Measurements from ENCODE around the gene S100A1. TPM values are rescaled to one million over a fixed set of nuclear protein-coding genes. Genes with fewer than 3 reads are reported as not detected.

The S100A1 gene
- total and polyA plus RNA-seq, 2 of the 8 experiments (the other 6 are each of a cell fraction or from before 2014, with no cell fraction given), result 2.0 TPM; not detected in 1

DNA sequence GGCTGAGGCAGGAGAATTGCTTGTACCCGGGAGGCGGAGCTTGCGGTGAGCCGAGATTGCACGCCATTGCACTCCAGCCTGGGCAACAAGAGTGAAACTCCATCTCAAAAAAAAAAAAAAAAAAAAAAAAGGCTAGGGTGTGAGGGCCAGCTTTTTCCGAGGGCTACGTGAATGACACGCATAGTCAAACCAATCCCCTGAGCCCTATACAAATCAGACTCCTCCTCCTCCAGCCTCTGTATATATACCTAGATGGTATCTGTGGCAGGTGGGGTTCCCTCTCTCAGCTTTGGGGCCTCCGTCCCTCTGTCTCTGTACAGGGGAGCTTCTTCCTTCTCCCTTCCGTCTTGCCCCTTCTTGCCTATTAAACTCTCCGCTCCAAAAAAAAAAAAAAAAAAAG is 22.0 kb upstream of the S100A1 start:
- no peak overlapping the region for H2AFZ ChIP-seq (ENCODE audit: low read length)
- H4K91ac ChIP-seq (replicated peaks; ENCODE audit: insufficient read length, low read length), result no peak overlapping the region
- H3K4me2 ChIP-seq (ENCODE audit: insufficient read depth in 1 of 2, low read depth in 2 of 2, low read length in 2 of 2), result no peak overlapping the region
- FAIRE-seq, result no peak
- peak overlapping the region; percentile 61; the same call in 1 of the 2 replicates for H2AK5ac ChIP-seq (ENCODE audit: low read depth, low read length)
- no peak for DNase-seq (ENCODE audit: low read depth in 1 of 2, low spot score in 2 of 2)
- no peak overlapping the region for H3K4me3 ChIP-seq (ENCODE audit: extremely low read depth in 1 of 4, insufficient read depth in 2 of 4, low read depth in 3 of 4, low read length in 4 of 4)
- H3K27me3 ChIP-seq (replicated peaks in 1 of 4; ENCODE audit: control insufficient read depth in 3 of 4, extremely low read depth in 1 of 4, insufficient read depth in 3 of 4, low read length in 3 of 4), result no peaks in the 10 kb centered on the region
- no peak overlapping the region for H3K9ac ChIP-seq (replicated peaks in 1 of 4; ENCODE audit: extremely low read depth in 1 of 4, low read depth in 3 of 4, low read length in 3 of 4)
- peaks cover 0 to 18% (median 13%) of the 10 kb centered on the region in 4 experiments; a peak in 6 of 7 replicates for H3K4me1 ChIP-seq (replicated peaks in 1 of 4; ENCODE audit: control insufficient read depth in 3 of 4, insufficient read depth in 4 of 4, low read length in 3 of 4)
- TF ChIP-seq TBP (IDR thresholded peaks at IDR 0.05; ENCODE audit: low read depth, low read length), result no peak
- TF ChIP-seq, protein P1, sequence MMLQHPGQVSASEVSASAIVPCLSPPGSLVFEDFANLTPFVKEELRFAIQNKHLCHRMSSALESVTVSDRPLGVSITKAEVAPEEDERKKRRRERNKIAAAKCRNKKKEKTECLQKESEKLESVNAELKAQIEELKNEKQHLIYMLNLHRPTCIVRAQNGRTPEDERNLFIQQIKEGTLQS (IDR thresholded peaks at IDR 0.05; ENCODE audit: insufficient read depth, low read depth, low read length), result no peak
- TF ChIP-seq POLR2A (IDR thresholded peaks at IDR 0.05; ENCODE audit: control extremely low read depth in 1 of 2, low read depth in 2 of 2, low read length in 2 of 2), result no peak
- TF ChIP-seq, protein P2, sequence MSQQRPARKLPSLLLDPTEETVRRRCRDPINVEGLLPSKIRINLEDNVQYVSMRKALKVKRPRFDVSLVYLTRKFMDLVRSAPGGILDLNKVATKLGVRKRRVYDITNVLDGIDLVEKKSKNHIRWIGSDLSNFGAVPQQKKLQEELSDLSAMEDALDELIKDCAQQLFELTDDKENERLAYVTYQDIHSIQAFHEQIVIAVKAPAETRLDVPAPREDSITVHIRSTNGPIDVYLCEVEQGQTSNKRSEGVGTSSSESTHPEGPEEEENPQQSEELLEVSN (IDR thresholded peaks at IDR 0.05), result no peak
- no peak for TF ChIP-seq KDM5A (IDR thresholded peaks at IDR 0.05; ENCODE audit: low read length)
- no peak for TF ChIP-seq CHD2 (IDR thresholded peaks at IDR 0.05; ENCODE audit: low read length)
- TF ChIP-seq TEAD4 (IDR thresholded peaks at IDR 0.05; ENCODE audit: low read depth, low read length), result no peak
- no peak for TF ChIP-seq GTF2F1 (IDR thresholded peaks at IDR 0.05; ENCODE audit: borderline replicate concordance, low read depth, low read length)
- TF ChIP-seq, protein P3, sequence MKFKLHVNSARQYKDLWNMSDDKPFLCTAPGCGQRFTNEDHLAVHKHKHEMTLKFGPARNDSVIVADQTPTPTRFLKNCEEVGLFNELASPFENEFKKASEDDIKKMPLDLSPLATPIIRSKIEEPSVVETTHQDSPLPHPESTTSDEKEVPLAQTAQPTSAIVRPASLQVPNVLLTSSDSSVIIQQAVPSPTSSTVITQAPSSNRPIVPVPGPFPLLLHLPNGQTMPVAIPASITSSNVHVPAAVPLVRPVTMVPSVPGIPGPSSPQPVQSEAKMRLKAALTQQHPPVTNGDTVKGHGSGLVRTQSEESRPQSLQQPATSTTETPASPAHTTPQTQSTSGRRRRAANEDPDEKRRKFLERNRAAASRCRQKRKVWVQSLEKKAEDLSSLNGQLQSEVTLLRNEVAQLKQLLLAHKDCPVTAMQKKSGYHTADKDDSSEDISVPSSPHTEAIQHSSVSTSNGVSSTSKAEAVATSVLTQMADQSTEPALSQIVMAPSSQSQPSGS (IDR thresholded peaks at IDR 0.05; ENCODE audit: low read length), result no peak
- no peak overlapping the region for H4K5ac ChIP-seq (ENCODE audit: insufficient read length, low read depth, low read length)
- no peak overlapping the region for H2BK5ac ChIP-seq (ENCODE audit: low read depth, low read length)
- H4K8ac ChIP-seq (ENCODE audit: extremely low read depth, insufficient read depth, low read length), result no peak overlapping the region
- no peaks in the 10 kb centered on the region for H3K79me2 ChIP-seq (ENCODE audit: control insufficient read depth in 1 of 2, insufficient read depth in 2 of 2, low read length in 2 of 2)
- CTCF ChIA-PET (ENCODE audit: partially characterized antibody), result interaction anchor here (0.9 to 15.9 kb wide), 6 partner anchors 10 to 90 kb away, joined by 3 to 224 read pairs (median 14); partner anchors contain the start of genes S100A13 and S100A14
- H2BK15ac ChIP-seq (ENCODE audit: low read length), result no peak overlapping the region
- H3K9me3 ChIP-seq (ENCODE audit: insufficient read depth in 2 of 2, low read depth in 1 of 2, low read length in 1 of 2), result no peaks in the 10 kb centered on the region
- no peak overlapping the region for H2BK20ac ChIP-seq (ENCODE audit: low read length)
- H3K23me2 ChIP-seq (ENCODE audit: low read depth, low read length), result no peaks in the 10 kb centered on the region
- no peak overlapping the region for H2BK12ac ChIP-seq (ENCODE audit: low read depth, low read length)
- no peak overlapping the region for H3K18ac ChIP-seq (ENCODE audit: extremely low read depth, low read length)
- H3K56ac ChIP-seq (replicated peaks; ENCODE audit: insufficient read length, low read depth, low read length), result no peak overlapping the region
- no peak overlapping the region for H3K4ac ChIP-seq (replicated peaks; ENCODE audit: insufficient read length, low read depth, low read length)
- H3K27ac ChIP-seq (ENCODE audit: low read depth, low read length), result no peak overlapping the region
- 79% methylated on average over 3 of the region's 11 CpGs; no CpG with 5 or more reads in 1 of the 2 experiments for WGBS, 2 experiments (ENCODE audit: extremely low coverage in 1 of 2, insufficient coverage in 1 of 2, insufficient read length in 1 of 2, insufficient replicate concordance in 2 of 2, low coverage in 1 of 2, low lambda C conversion rate in 2 of 2, missing lambda C conversion rate in 1 of 2)
- no peak overlapping the region for H3K23ac ChIP-seq (ENCODE audit: insufficient read length)
- POLR2A ChIA-PET (ENCODE audit: partially characterized antibody), result interaction anchor here (1.4 to 15.3 kb wide), 3 partner anchors 8 to 22 kb away, joined by 6 to 261 read pairs (median 7); partner anchors contain the start of genes CHTOP, S100A1 and S100A13
- no peak overlapping the region for H3K14ac ChIP-seq (ENCODE audit: insufficient read length)
- H3K79me1 ChIP-seq (ENCODE audit: low read depth, low read length), result no peaks in the 10 kb centered on the region
- no peaks in the 10 kb centered on the region for H4K20me1 ChIP-seq (replicated peaks in 1 of 2; ENCODE audit: control insufficient read depth in 1 of 2, insufficient read depth in 2 of 2, low read length in 2 of 2)
- no peak overlapping the region for H2BK120ac ChIP-seq (replicated peaks; ENCODE audit: low read depth, low read length)
- no peaks in the 10 kb centered on the region for H3K36me3 ChIP-seq (ENCODE audit: control insufficient read depth in 2 of 4, insufficient read depth in 4 of 4, low read length in 3 of 4)

Measured in H1 (cell line).